ENCODE data around the gene ZNF385C.

ZNF385C gene

DNA sequence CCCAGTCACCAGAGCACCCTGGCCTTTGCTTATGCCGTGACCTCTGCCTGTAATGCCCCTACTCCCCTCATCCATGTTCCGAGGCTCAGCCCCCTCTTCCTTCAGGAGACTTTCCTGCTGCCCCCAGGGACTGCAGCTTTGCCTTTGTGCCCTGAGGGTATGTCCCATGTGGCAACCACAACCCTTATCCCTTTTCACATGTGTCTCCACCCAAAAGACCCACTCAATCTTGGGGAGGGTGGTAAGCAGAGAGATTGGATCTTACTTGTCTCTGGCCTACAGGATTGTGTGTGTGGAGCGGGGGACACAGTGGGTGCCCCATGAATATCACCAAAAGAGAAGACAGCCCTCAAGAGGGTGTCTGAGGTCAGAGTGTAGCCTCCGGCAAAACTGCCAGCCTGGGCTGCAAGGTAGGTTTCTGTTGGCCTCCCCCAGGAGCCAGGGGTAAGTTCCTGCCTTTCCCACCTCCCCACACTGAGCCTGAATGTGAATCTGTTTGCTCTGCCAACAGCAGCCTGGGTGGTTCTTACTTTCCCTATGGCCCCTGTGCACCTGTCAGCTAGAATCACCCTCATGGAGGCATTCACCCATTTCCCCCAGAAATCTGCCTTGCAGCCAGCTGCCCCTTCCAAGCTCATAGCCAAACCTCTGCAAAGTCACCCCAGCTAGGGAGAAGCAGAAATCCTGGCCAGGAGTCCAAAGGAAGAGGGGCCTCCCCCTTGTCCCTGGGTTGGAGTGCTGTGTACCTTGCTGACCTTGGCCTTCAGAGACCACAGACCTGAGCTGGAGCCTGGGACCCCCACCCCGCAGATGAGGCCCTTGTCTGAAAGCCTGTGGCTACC is 36.4 kb downstream of the ZNF385C start:
- no peak for DNase-seq (ENCODE audit: low read depth)
- TF ChIP-seq, protein P1, sequence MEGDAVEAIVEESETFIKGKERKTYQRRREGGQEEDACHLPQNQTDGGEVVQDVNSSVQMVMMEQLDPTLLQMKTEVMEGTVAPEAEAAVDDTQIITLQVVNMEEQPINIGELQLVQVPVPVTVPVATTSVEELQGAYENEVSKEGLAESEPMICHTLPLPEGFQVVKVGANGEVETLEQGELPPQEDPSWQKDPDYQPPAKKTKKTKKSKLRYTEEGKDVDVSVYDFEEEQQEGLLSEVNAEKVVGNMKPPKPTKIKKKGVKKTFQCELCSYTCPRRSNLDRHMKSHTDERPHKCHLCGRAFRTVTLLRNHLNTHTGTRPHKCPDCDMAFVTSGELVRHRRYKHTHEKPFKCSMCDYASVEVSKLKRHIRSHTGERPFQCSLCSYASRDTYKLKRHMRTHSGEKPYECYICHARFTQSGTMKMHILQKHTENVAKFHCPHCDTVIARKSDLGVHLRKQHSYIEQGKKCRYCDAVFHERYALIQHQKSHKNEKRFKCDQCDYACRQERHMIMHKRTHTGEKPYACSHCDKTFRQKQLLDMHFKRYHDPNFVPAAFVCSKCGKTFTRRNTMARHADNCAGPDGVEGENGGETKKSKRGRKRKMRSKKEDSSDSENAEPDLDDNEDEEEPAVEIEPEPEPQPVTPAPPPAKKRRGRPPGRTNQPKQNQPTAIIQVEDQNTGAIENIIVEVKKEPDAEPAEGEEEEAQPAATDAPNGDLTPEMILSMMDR (IDR thresholded peaks at IDR 0.05; ENCODE audit: insufficient read depth, low read depth, low read length, missing control alignments) = no peak
- H3K4me3 ChIP-seq (ENCODE audit: low read length) = no peak overlapping the region

DNA sequence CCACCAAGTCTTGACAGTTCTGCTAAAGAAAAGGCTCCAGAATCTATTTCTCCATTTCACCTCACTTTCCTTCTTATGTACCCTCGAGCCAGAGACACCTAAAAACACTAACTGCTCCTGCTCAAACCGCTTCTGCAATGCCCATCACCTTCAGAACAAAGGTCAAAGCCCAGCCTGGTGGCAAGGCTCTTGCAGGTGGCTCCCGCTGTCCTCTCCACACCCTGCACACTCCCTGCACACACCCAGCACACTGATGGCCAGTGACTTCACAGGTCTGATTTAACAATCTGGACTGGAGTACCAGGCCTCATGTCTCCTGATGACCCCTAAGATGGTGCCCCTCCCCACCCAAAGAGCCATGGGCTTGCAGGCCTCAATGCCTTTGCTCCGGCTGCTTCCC is 38.0 kb downstream of the ZNF385C start:
- DNase-seq (ENCODE audit: low read depth) = no peak
- no peak overlapping the region for H3K4me3 ChIP-seq (ENCODE audit: low read length)
- TF ChIP-seq, protein P1 (IDR thresholded peaks at IDR 0.05; ENCODE audit: insufficient read depth, low read depth, low read length, missing control alignments) = no peak

DNA sequence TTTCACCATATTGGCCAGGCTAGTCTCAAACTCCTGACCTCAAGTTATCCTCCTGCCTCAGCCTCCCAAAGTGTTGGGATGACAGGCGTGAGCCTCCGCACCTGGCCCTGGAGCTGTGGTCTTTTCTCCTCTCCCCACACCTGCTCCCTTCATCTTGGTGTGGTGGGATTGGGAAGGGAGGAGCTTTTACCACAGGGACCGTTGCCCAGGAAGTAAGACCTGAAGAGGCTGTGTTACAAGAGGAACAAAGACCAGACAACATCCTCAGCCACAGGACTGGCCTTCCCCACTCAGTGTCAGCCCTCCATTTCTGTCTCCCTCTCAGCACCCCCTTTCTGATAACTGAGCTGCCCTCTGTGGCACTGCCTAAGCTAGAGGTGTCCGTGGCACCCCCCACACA is 38.5 kb downstream of the ZNF385C start:
- DNase-seq (ENCODE audit: low read depth) = no peak
- TF ChIP-seq, protein P1 (IDR thresholded peaks at IDR 0.05; ENCODE audit: insufficient read depth, low read depth, low read length, missing control alignments) = no peak

DNA sequence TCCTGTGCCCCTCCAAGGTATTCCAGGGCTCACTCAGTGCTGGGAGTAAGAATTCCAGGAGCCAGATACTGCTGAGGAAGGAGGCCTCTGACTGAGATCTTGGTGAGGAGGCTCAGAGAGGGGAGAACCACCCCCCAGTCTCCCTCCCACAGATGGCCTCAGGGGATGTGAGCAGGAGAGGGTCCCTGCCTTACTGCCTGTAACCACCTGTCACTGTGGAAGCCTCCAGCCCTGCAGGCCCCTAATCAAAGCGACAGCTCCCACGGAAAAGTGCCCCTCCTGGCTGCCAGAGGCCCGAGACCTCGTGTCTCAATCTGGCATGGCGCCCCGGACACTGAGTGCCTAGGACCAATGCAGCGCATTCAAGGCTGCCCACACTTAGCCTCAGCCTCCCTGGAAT is 40.2 kb downstream of the ZNF385C start:
- H3K4me3 ChIP-seq (ENCODE audit: low read length) = no peak overlapping the region
- TF ChIP-seq, protein P1 (IDR thresholded peaks at IDR 0.05; ENCODE audit: insufficient read depth, low read depth, low read length, missing control alignments) = no peak
- no peak for DNase-seq (ENCODE audit: low read depth)

More for the DNA sequence above, 38.5 kb downstream of the ZNF385C start:
- H3K4me3 ChIP-seq (ENCODE audit: low read length) = no peak overlapping the region

DNA sequence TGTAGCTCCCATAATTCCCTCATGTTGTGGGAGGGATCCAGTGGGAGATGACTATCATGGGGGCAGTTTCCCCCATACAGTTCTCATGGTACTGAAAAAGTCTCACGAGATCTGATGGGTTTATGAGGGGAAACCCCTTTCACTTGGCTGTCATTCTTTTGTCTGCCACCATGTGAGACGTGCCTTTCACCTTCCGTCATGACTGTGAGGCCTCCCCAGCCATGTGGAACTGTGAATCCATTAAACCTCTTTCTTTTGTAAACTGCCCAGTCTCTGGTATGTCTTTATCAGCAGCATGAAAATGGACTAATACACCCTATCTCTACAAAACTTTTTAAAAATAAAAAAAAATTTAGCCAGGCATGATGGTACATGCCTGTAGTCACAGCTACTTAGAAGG is 41.6 kb downstream of the ZNF385C start:
- TF ChIP-seq, protein P1 (IDR thresholded peaks at IDR 0.05; ENCODE audit: insufficient read depth, low read depth, low read length, missing control alignments) = no peak
- no peak overlapping the region for H3K4me3 ChIP-seq (ENCODE audit: low read length)
- no peak for DNase-seq (ENCODE audit: low read depth)

DNA sequence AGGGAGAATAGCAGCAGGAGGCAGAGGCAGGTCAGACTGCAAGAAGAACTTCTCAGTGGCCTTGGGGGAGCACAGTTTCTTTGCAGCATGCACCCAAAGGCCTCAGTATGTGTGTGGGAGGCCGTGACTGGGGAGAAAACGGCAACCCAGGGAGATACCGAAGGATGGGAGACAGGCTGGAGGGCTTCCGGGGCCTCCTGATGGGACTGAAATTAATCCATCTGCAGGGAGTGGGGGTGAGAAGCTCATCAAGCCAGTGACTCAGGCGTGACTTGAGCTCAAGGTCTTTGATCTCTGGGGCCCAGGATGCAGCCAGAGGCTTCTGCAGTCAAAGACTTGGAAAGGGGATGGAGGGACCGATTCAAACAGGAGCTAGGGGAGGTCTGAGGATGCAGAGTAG is 42.8 kb downstream of the ZNF385C start:
- TF ChIP-seq, protein P1 (IDR thresholded peaks at IDR 0.05; ENCODE audit: insufficient read depth, low read depth, low read length, missing control alignments) = no peak
- no peak overlapping the region for H3K4me3 ChIP-seq (ENCODE audit: low read length)
- peak; percentile 27 for DNase-seq (ENCODE audit: low read depth)

DNA sequence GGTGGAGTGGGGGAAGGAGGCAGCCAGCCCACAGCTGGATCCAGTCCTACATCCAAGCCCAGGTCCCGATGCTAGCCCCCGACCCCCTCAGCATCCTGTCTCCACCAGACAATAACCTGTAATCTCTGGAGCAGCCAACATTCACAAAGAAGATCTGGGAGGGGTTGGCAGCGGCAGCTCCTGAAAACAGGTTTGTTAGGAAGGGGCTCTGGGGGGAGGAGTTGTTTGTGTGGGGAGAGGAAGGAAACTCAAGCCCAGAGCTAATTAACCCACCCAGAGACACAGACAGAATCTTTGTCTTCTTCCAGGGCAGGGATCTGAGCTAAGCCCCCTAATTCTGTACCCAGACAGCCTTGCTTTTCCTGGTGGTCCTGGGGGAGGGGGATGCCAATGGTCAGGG is 43.2 kb downstream of the ZNF385C start:
- H3K4me3 ChIP-seq (ENCODE audit: low read length) = no peak overlapping the region
- TF ChIP-seq, protein P1 (IDR thresholded peaks at IDR 0.05; ENCODE audit: insufficient read depth, low read depth, low read length, missing control alignments) = no peak
- no peak for DNase-seq (ENCODE audit: low read depth)

Data from epithelial cell of esophagus (primary cell).